A673 (cell line): ENCODE results near the gene SLC15A3.

ENCODE experiments used
- EZH2 ChIP-seq: fragments of 200-600 bp; sonication (generic); IDR thresholded peaks from 2 replicates; pipeline ENCODE4 v1.6.1; 2017; ENCODE audit warnings: borderline replicate concordance, low read depth, mild to moderate bottlenecking, mixed read lengths, antibody characterized with exemption, low read length; ENCODE audit not compliant: poor library complexity, severe bottlenecking
- TF ChIP-seq, protein P1 (sequence below): fragments of 300-800, 200-600 bp; sonication (generic); conservative IDR thresholded peaks from 2 replicates; pipeline ENCODE4 v1.5.1; 2017; ENCODE audit warnings: low read depth, mild to moderate bottlenecking, antibody characterized with exemption, low read length, moderate library complexity, mixed read lengths

DNA sequence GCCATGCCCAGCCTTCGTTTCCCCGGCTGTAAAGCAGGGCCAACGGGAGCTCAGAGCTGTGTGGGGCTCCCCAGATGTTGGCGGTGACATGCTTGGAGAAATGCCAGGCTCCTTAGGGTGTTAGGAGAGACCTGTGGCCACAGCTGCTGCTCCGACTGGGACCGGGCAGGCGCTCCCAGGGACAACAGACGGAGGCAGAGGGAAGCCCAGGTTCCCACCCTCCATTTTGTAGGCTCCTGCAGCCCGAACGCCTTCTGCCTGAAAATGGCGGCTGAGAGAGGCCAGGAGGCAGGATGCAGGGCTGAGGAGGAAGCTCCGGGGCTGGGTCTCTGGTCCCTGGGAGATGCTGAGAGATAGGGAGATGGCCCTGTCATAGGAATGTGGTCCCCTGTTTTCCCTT lies 29.5 kb upstream of the SLC15A3 start:
- TF ChIP-seq, protein P1, sequence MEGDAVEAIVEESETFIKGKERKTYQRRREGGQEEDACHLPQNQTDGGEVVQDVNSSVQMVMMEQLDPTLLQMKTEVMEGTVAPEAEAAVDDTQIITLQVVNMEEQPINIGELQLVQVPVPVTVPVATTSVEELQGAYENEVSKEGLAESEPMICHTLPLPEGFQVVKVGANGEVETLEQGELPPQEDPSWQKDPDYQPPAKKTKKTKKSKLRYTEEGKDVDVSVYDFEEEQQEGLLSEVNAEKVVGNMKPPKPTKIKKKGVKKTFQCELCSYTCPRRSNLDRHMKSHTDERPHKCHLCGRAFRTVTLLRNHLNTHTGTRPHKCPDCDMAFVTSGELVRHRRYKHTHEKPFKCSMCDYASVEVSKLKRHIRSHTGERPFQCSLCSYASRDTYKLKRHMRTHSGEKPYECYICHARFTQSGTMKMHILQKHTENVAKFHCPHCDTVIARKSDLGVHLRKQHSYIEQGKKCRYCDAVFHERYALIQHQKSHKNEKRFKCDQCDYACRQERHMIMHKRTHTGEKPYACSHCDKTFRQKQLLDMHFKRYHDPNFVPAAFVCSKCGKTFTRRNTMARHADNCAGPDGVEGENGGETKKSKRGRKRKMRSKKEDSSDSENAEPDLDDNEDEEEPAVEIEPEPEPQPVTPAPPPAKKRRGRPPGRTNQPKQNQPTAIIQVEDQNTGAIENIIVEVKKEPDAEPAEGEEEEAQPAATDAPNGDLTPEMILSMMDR, result no peak
- TF ChIP-seq EZH2, result no peak
